Stimulated activated CD8-positive, alpha-beta memory T cell treated with anti-CD3 and anti-CD28 coated beads, Interleukin-12 subunit alpha, Interleukin-12 subunit beta, amount 100 ng/mL, for 1 hour (primary cell): ENCODE measurements around the gene COL17A1.

Source experiments
- DNase-seq: peaks from one replicate; pipeline ENCODE4 v3.0.0-alpha.2; 2020; ENCODE audit warnings: low read depth

Gene COL17A1

DNA sequence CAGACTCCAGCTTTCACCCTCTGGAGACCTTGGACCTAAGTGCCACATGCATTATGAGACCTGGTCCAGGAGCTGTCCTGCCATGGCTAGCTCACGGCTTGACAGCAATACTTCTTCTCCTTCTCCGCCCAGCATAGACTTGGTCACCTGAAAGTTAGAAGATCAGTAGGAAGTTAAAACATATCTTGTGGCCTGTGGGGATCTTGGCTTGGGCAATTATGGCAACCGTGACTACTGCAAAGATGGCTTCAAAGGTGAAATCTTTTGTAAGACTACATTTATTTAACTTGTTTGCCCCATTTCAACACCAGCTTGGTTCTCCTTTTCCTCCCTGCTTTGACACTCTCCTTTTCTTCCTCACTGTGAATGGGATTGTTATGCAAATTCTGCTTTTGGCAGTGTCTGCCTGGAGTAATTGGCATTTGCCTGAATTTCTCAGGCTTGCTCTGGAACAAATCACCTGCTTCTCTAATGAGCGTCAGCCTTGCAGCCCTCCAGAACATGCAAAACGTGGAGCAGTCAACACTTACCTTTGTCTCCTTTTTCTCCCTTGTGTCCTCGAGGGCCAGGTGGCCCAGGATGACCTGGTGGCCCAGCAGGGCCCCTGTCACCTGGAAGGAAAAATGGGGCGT lies 53.4 kb downstream of the COL17A1 start:
- no peak for DNase-seq

DNA sequence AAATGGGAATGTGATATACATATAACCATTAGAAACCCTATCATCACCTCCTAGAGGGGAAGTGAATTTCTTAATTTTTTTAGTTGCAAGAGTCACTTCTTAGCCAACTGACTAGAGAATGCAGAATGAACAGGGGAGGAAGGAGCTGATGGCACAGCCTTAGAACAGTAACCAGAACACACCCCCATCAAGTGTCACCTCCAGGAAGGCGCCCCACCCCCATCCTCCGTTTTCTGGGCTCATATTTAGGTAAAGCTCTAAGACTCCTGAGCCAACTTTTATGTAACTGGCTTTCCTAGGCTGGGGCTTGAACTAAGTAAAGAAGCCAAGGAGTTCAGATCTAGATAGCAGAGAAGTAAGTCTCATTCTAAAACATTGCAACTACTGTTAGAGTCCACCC lies 54.0 kb downstream of the COL17A1 start:
- DNase-seq = no peak

DNA sequence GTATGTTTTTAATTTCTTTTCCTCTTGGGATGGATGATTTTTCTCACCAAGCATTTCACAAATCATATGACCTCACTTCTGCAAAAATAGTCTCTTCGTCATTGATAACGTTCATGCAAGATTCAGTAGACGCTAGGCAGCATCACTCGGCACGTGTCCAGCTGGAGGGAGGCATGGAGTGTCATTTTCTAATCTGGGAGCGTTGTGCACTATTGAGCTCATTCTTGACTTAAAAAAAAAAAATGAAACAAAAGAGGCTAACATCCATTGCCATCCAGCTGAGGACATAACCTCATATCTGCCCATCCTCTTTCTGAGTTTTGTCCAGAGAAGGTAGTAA lies 56.2 kb downstream of the COL17A1 start:
- DNase-seq = no peak

DNA sequence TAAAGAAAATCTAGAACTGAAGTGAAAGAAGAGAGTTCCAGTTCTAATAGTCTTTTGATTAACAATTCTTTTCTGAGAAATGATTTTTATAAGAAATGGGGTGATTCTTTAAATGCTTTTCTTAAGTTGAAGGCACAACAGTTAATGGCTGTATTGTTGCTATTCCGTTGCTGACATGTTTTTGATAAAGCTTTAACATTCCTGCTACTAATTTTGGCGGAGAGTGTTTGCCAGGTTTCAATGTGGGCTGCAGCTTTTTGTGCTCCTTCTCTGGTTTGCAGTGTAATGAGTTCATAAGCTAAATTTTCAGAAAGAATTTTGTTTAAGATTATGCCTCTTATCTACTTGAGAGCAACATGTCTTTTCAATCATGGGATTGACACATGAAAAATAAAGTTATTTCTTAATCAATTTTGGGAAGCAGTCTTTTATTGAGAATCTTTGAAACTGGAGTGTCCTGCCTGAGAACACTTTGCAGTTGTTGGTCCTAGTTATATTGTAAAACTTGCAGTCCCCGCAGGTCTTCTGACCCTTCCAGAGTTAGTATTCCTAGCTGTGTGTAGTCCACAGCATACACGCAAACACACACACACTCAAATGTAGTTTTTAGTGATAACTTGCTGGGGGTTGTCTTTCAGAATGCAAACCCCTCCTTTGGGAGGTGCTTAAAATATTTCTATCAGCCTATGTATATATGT lies 56.7 kb downstream of the COL17A1 start:
- no peak for DNase-seq

DNA sequence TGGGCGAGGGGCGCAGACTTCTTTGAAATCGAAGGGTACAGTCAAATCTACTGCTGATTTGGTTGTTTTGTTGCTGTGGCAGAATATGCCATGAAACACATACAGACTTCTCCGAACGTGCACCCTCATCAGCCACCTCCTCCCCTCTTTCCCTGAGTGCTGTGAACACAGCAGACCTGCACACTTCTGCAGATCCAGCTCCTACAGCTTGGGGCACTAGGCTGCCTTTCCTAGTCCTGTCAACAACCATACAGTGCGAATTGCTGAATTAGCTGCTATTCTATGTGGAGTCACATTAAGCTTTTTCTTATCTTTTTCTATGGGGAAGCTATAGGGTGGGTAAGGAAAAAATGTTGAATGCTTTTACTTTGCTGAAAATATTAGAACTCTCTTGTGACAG lies 57.5 kb downstream of the COL17A1 start:
- DNase-seq = no peak

DNA sequence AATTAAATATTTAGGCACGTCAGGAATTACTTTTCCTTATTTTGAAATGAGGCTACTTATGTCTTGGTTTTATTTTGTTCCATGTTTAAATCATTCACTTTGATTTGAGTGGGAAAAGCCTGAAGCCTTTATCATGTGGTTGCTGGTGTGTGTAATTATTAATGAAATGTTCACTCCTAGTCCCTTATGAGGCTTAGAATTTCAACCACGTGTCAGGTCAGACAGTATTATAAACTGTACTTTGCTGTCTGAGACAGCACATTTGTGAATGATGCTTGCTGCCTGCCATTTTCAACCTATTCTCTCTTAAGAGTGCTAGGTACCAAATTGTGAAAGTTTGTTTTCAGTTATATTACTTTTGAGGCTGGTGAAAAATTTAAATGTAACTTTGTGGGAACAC lies 58.9 kb downstream of the COL17A1 start:
- no peak for DNase-seq

DNA sequence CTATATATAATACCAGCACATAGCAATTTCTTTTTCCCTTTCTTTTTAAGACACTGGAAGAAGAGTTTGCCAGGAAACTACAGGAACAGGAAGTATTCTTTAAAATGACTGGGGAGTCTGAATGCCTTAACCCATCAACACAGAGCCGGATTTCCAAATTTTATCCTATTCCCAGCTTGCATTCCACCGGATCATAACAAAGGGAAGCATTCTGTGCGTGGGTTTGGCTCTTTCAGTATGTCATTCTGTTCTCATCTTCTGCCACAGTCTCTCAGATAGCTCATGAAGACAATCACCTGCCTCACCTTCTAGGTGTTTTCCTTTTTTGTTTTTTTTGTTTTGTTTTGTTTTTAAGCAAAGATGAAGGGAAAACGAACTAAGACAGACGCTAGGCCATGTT lies 60.2 kb downstream of the COL17A1 start:
- DNase-seq = no peak

DNA sequence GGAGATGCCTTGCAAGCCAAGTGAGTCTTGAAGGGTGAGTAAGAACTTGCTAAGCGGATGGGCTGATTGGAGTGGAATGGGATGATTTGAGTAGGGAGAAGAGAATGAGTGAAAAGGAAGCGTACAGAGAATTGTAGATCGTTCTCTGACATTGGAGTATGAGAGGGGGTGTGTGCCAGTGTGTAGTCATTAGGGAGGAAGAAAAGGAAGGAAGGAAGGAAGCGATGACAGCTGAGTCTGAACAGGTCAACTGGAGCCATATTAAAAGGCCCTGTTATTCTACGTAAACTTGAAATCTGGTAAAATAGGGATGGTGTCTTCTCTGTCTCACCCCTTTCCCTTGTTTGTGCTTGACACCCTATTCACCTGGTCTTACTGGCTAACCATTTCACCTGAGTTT lies 63.7 kb downstream of the COL17A1 start:
- DNase-seq = no peak

DNA sequence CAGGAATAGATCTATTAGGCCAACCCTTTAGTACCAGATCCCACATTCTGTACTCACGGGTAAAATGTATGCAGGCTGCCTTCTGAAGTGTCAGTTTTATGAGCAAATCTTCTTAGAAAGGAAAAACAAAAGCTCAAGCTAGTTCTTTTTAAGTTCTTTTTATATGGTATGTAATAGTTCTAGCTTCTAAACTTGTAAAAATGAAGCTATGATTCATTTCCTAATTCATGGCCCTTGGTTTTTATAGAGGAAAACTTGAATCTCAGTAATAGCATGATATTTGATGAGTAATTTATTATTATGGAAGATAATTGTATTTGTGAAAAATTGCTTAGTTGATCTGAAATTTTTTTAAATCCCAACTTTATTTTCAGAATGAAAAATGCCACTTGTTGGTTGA lies 64.4 kb downstream of the COL17A1 start:
- no peak for DNase-seq

DNA sequence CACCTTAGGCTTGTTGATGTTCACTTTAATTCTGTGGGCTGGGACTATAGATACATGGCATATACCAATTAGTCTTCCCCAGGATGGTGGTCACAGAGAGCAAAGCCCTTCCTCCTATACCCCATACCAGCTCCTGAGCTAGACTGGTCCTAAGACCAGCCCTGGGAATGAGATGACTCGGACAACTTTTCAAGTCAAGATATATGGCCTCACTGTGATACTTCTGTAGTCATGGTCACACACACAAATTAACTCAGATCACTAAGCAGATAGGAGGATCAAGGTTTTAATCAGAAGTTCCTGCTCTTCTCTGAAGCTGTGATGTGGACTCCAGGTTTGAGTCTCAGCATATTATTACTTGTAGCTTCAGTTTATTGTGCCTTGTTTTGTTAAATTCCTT lies 65.7 kb downstream of the COL17A1 start:
- DNase-seq = no peak

DNA sequence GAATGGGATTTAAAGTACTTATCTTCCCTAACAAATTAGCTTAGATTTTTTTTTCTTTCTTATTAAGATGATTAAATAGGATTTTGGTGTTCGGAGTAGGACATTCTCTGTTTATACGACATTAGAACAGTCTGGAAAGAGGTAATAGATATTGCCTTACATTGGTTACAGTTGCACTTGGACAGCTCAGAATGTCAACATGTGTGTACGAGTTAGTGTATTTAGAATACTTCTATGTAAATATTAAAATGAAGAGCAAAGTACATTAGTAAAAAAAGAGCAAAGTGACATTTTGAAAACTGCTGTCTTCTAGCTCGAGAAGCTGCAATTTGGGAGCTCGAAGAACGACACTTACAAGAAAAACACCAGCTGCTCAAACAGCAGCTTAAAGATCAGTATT lies 67.2 kb downstream of the COL17A1 start:
- DNase-seq = no peak

DNA sequence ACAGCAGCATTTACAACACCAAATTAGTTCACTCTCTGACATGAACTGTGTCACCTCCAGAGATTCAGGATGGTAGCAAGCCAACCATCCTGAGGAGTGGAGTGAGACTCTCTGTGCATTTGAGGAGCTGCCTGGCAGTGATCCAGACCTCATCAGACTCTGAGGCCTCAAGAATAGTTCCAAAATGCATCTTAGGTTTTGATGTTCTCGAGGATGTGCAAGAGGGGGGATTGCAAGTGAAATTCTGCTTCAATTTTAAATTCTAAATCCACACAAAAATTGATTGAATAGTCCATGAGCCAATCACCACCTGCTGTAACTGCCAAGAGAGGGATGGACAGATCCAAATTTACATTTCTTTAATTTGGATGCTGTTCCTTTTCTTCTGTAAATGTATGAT lies 69.0 kb downstream of the COL17A1 start:
- no peak for DNase-seq

DNA sequence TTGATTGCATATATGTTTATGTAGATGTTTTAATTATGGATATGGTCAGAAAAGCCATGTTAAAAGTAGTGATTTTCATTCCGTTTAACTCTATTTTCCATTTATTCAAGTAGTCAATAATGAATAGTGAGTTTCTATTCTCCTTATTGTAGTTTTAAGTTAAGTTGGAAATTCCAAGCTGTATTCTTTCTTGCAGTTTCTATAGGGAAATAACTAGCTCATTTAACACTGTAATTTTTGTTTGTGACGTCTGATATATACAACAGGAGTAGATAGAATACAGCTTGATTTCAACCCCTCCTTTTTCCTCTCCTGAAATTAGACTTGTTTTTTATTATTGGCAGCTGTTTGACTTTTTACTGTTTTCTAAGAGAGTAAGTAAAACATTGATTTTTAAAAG lies 71.5 kb downstream of the COL17A1 start:
- DNase-seq = no peak

DNA sequence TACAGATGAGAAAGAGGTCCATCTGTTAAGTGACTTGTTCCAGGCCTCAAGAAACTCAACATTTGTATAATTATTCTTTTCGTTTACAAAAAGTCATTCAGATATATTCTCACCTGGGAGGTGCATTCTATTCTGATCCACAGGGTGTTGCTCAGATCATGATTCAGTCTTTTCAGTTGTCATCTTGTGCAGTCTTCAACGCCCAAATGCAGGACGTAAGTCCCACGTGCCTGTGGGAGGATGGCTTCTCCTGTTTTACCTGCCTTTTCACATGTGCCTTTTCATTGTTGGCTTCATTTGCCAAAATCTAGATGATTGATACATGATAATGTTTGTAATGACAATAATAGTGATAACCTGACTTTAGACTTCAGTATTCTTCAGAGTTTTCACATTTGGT lies 72.2 kb downstream of the COL17A1 start:
- no peak for DNase-seq

DNA sequence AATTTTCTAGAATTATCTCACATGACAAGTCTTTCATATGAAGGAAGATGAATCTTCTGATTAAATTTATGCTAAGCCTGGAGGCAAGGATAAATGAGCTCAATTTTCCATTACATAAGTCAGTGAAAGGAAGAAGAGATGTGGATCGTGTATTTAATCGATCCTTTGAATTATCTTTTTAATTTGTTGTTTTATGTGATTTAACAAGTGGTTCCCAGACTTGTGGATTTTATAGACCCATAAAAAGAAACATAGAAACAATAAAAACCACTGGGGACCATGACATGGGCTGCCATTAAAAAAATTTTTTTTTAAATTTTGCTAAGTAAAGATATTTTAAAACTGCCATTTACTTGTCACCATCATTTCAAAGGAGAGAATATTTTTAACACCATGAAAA lies 73.8 kb downstream of the COL17A1 start:
- DNase-seq = no peak

DNA sequence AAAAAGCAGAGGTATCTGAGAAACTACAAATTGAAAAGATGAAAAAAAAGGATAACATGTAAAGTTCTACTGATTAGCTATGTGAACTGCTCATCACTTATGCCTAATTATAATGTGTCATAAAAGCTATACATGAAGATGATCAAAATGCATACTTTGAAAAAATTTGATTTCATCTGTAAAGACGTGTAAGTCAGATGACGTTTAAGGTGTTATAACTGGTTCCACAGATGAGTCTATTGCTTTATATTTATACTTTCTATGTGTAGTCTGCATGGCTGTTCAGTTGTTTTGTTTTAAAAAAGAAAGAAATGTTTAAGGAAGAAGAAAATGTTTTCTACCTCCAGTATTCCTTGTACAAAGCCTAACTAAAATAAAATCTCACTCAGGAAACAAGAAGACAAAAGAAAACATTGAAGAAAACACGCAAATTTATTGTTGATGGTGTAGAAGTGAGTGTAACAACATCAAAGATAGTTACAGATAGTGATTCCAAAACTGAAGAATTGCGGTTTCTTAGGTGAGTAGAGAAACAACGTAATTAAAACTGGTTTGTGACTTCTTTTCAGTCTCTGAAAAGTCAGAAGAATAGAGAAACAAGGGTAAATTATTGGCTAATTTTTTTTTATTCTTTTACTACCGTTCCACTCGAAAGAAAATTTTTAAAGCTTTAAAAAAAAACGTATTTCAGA lies 80.4 kb downstream of the COL17A1 start:
- DNase-seq = no peak

DNA sequence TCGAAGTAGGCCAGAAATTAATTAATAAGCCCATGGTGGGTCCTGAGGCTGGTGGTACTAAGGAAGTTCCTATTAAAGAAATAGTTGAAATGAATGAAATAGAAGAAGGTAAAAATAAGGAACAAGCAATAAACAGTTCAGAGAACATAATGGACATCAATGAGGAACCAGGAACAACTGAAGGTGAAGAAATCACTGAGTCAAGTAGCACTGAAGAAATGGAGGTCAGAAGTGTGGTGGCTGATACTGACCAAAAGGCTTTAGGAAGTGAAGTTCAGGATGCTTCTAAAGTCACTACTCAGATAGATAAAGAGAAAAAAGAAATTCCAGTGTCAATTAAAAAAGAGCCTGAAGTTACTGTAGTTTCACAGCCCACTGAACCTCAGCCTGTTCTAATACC lies 82.8 kb downstream of the COL17A1 start:
- DNase-seq = no peak

DNA sequence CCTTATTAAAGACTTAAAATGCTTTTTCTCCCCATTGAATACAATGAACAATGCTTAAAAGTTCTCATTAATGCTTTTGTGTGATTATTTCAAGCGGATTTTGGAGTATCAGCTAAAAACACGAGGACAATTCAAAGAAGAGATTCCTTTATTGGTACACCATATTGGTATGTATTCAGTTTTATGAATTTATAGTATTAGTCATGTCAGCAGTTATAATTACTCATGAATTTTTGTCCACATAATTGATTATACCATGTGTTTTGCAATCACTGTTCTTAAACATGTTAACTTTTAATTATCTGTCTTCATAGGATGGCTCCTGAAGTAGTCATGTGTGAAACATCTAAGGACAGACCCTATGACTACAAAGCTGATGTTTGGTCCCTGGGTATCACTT lies 86.9 kb downstream of the COL17A1 start:
- DNase-seq = no peak

DNA sequence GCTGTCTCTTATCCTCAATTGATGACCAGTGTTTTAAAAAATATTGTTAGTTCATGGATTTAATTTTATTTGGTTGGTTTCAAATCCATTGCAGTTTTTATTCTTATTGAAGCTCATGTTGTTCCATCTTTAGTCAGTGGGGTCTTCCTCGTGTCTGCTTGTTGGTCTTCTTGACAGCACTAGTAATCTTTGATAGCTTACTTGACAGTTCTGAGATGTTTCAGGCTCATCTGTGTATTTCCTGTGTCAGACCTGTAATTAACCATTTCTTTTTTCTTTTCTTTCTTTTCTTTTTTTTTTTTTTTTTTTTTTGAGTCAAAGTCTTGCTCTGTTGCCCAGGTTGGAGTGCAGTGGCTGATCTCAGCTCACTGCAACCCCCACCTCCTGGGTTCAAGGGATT lies 90.5 kb downstream of the COL17A1 start:
- DNase-seq = no peak

DNA sequence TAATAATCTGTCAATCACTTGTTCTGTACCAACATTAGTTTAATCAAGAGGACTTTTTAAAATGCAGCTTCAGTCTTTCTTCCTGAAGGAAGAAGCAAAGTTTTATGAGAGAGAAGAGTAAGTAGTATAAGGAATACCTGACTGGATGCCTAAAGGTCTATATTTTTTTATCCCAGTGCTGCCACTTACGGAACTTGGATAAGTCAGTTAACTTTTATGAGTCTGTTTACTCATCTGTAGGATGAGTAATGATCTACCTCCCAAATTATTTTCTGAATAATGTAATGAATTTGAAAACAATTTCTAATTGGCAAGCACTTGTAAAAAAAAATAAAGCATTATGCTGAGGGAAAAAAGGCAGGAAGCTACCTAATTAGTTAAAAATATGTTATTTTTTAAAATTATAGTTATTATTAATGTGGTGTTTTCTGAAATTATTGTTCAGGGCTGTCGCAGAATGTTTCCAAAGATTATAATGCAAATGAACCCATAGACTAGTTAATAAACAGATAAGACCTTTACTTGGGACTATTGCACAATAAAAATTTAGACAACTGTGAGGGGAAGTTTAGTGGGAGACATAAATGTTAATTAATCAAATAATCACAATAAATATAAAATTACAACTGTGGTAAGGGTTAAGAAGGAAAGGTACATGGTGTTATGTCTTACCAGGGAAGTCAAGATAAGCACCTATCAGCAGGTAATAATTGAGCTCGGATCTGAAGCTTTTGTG lies 94.1 kb downstream of the COL17A1 start:
- DNase-seq = no peak

DNA sequence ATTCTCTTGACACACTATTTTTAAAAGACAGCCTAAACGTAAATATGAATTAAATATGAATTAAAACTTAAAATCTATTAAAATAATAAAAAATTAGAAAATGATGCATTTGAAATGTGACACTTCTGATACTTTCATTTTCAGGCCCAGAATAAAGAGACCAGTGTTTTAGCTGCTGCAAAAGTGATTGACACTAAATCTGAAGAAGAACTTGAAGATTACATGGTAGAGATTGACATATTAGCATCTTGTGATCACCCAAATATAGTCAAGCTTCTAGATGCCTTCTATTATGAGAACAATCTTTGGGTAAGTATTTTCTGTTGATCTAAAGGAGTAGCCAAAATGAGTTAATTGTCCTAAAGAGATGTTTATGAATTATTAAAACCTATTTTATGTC lies 95.1 kb downstream of the COL17A1 start:
- DNase-seq = no peak

DNA sequence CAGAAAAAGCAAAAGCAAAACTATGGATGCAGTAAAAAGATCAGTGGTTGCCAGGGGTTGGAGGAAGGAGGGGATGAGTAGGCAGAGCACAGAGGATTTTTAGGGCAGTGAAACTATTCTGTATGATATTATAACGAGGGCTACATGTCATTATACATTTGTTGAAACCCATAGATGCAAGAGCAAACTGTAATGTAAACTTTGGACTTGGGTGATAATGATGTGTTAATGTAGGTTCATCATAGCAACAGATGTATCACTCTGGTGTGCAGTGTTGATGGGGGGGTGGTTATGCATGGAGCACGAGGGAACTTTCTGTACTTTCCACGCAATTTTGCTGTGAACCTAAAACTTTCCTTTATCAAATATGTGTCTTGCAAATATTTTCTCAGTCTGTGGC lies 95.6 kb downstream of the COL17A1 start:
- no peak for DNase-seq

DNA sequence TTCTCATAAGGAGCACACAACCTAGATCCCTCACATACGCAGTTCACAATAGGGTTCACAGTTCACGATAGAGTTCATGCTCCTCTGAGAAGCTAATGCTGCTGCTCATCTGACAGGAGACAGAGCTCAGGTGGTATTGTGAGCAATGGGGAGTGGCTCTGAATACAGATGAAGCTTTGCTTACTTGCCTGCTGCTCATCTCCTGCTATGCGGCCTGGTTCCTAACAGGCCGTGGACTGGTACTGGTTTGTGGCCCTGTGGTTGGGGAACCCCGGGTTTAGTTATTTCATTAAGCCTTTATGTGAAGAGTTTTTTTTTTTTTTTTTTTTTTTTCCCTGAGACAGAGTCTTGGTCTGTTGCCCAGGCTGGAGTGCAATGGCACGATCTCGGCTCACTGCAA lies 99.3 kb downstream of the COL17A1 start:
- no peak for DNase-seq
